ENCODE results near the gene IP6K1. TPM values are rescaled to one million over a fixed set of nuclear protein-coding genes. Genes with fewer than 3 reads are reported as not detected.

IP6K1 gene
- total and polyA plus RNA-seq, 2 donors from 2014 or later, result 21.7 to 49.6 TPM

- no peaks in the 10 kb centered on the region for H3K9me3 ChIP-seq (ENCODE audit: control insufficient read depth in 2 of 3, insufficient read depth in 1 of 3, low read length in 3 of 3)
- H3K4me1 ChIP-seq (ENCODE audit: control insufficient read depth in 2 of 3, insufficient read depth in 2 of 3, low read depth in 1 of 3, low read length in 3 of 3), result peaks cover 0 to 30% (median 20%) of the 10 kb centered on the region in 3 donors
- H3K36me3 ChIP-seq (ENCODE audit: control insufficient read depth in 2 of 3, insufficient read depth in 3 of 3, low read length in 3 of 3), result peaks cover 0 to 54% (median 24%) of the 10 kb centered on the region in 3 donors
- no peak for TF ChIP-seq CTCF (IDR thresholded peaks at IDR 0.05; ENCODE audit: borderline replicate concordance, extremely low read depth, insufficient read depth)
- peak in 3 of 5 donors; percentile 37 to 66 (median 39) for DNase-seq
- no peak for FAIRE-seq
- H3K27ac ChIP-seq (ENCODE audit: low read depth in 2 of 2, low read length in 2 of 2), result peak overlapping the region; percentile 27 to 36
- intact Hi-C loops (cut with DNase I), result no loop called here
- no peak overlapping the region for H3K9ac ChIP-seq (ENCODE audit: low read length in 3 of 3)
- H3K27me3 ChIP-seq (ENCODE audit: control insufficient read depth, insufficient read depth, low read length), result no peaks in the 10 kb centered on the region
- no peak overlapping the region for H3K4me3 ChIP-seq (ENCODE audit: low read length in 3 of 3)
Measured at GRCh38 chr3:49683162-49683561, 103.2 kb downstream of the IP6K1 start.

GRCh38 chr3:49681543-49681942 is 104.8 kb downstream of the IP6K1 start:
- DNase-seq, result no peak
- no peak for TF ChIP-seq CTCF (IDR thresholded peaks at IDR 0.05; ENCODE audit: borderline replicate concordance, extremely low read depth, insufficient read depth)
- Histone ChIP-seq H3K9me3 (ENCODE audit: control insufficient read depth in 2 of 3, insufficient read depth in 1 of 3, low read length in 3 of 3) (no peaks in the 10 kb centered on the region), H3K27me3 (ENCODE audit: control insufficient read depth, insufficient read depth, low read length) (no peaks in the 10 kb centered on the region), H3K36me3 (ENCODE audit: control insufficient read depth in 2 of 3, insufficient read depth in 3 of 3, low read length in 3 of 3) (peaks cover 2 to 70% (median 29%) of the 10 kb centered on the region in 3 donors), H3K9ac (ENCODE audit: low read length in 3 of 3) (no peak overlapping the region), H3K27ac (ENCODE audit: low read depth in 2 of 2, low read length in 2 of 2) (no peak overlapping the region), H3K4me3 (ENCODE audit: low read length in 3 of 3) (no peak overlapping the region), H3K4me1 (ENCODE audit: control insufficient read depth in 2 of 3, insufficient read depth in 2 of 3, low read depth in 1 of 3, low read length in 3 of 3) (peaks cover 0 to 34% (median 32%) of the 10 kb centered on the region in 3 donors)
- no peak for FAIRE-seq
- intact Hi-C loops (cut with DNase I), result no loop called here

- no peak for TF ChIP-seq CTCF (IDR thresholded peaks at IDR 0.05; ENCODE audit: borderline replicate concordance, extremely low read depth, insufficient read depth)
- H3K9me3 ChIP-seq (ENCODE audit: control insufficient read depth in 2 of 3, insufficient read depth in 1 of 3, low read length in 3 of 3), result no peaks in the 10 kb centered on the region
- H3K9ac ChIP-seq (ENCODE audit: low read length in 3 of 3), result no peak overlapping the region
- H3K4me1 ChIP-seq (ENCODE audit: control insufficient read depth in 2 of 3, insufficient read depth in 2 of 3, low read depth in 1 of 3, low read length in 3 of 3), result peaks cover 0 to 38% (median 36%) of the 10 kb centered on the region in 3 donors
- H3K27ac ChIP-seq (ENCODE audit: low read depth in 2 of 2, low read length in 2 of 2), result no peak overlapping the region
- H3K36me3 ChIP-seq (ENCODE audit: control insufficient read depth in 2 of 3, insufficient read depth in 3 of 3, low read length in 3 of 3), result peaks cover 3 to 73% (median 33%) of the 10 kb centered on the region in 3 donors
- intact Hi-C loops (cut with DNase I), result no loop called here
- DNase-seq (no peak), FAIRE-seq (no peak)
- no peak overlapping the region for H3K4me3 ChIP-seq (ENCODE audit: low read length in 3 of 3)
- H3K27me3 ChIP-seq (ENCODE audit: control insufficient read depth, insufficient read depth, low read length), result no peaks in the 10 kb centered on the region
Measured at GRCh38 chr3:49681232-49681522, 105.2 kb downstream of the IP6K1 start.

All from kidney (tissue), 14 donors.